Left ventricle myocardium inferior (tissue), 1 donor: ENCODE data around the gene C7orf25. TPM values are rescaled to one million over a fixed set of nuclear protein-coding genes. Genes with fewer than 3 reads are reported as not detected.

Source experiments
- DNase-seq: peaks from one replicate; pipeline ENCODE4 v3.0.0-alpha.2; 2020
- H3K27ac ChIP-seq: fragments of 200-600 bp; replicated peaks from 2 replicates; pipeline ENCODE4 v1.8.0; 2021
- H3K27me3 ChIP-seq: fragments of 200-600 bp; 2 replicates; pipeline ENCODE4 v1.8.0; 2021; ENCODE audit warnings: low read depth
- H3K36me3 ChIP-seq: fragments of 200-600 bp; 2 replicates; pipeline ENCODE4 v1.8.0; 2021
- H3K4me1 ChIP-seq: fragments of 200-600 bp; 2 replicates; pipeline ENCODE4 v1.8.0; 2021
- H3K4me3 ChIP-seq: fragments of 200-600 bp; 2 replicates; pipeline ENCODE4 v1.8.0; 2021; ENCODE audit warnings: mild to moderate bottlenecking, moderate library complexity
- H3K9me3 ChIP-seq: fragments of 200-600 bp; replicated peaks from 2 replicates; pipeline ENCODE4 v1.8.0; 2021
- CTCF ChIP-seq: fragments of 200-600 bp; IDR thresholded peaks from 2 replicates; pipeline ENCODE4 v1.8.0; 2021; ENCODE audit warnings: antibody characterized with exemption, mild to moderate bottlenecking, borderline replicate concordance
- intact Hi-C: fragments of 100-400 bp; cut with micrococcal nuclease; formaldehyde crosslinking; loops from one replicate; pipeline ENCODE4 v1.11.0; 2022
- total RNA-seq: library from RNA; stranded (reverse); fragmentation: NEBNext Ultra II Directional; extraction: Animal tissue kit (Norgen Biotek cat#: 25700); gene quantifications from one replicate; pipeline ENCODE4 v1.2.1, GENCODE V29; 2021
- donor health status: DM: no; HTN: yes; CAD: no; lungs with severe emphysema.

The C7orf25 gene
- total RNA-seq, 1 donor from 2014 or later = 4.9 TPM

DNA sequence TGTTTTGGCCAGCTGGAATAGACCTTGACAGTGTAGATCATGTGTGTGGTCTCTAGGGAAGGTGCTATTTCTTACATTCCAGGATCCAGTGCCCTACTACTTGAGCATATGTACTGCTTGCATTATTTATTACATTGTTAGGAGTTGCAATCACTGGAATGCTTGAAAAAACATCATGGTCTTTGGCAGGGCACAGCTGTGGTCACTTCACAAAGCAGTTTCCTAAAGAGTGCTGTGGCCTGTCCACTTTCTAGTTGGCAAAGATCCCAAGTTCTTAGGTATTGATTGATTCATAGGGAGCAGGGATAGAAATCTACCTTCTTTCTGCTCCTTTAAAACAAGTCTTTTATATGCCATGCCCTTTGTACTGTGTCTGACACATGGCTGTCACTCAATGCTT is 4.6 kb downstream of the C7orf25 start:
- peaks cover 33% of the 10 kb centered on the region for H3K4me1 ChIP-seq
- H3K27ac ChIP-seq = no peak overlapping the region
- no peak for DNase-seq
- intact Hi-C loops = no loop called here
- no peaks in the 10 kb centered on the region for H3K36me3 ChIP-seq
- H3K27me3 ChIP-seq = no peaks in the 10 kb centered on the region
- H3K9me3 ChIP-seq = no peaks in the 10 kb centered on the region
- TF ChIP-seq CTCF = no peak
- no peak overlapping the region for H3K4me3 ChIP-seq

DNA sequence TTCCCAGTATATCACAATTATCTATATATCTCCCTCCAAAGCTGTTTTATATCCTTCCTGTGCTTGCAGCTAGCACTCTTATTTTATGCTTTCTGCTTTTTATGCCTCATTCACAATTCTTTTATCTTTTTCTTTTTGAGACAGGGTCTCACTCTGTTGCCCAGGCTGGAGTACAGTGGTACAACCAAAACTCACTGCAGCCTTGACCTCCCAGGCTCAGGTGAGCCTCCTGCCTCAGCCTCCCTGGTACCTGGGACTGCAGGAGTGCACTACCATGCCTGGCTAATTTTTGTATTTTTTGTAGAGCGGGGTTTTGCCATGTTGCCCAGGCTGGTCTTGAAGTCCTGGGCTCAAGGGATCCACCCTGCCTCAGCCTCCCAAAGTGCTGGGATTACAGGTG is 5.7 kb downstream of the C7orf25 start:
- Histone ChIP-seq H3K9me3 (no peaks in the 10 kb centered on the region), H3K4me1 (peaks cover 25% of the 10 kb centered on the region), H3K4me3 (no peak overlapping the region), H3K27me3 (no peaks in the 10 kb centered on the region), H3K36me3 (no peaks in the 10 kb centered on the region), H3K27ac (no peak overlapping the region)
- DNase-seq = no peak
- no peak for TF ChIP-seq CTCF
- intact Hi-C loops = no loop called here

- Histone ChIP-seq H3K27ac (no peak overlapping the region), H3K27me3 (no peaks in the 10 kb centered on the region), H3K36me3 (no peaks in the 10 kb centered on the region), H3K9me3 (no peaks in the 10 kb centered on the region), H3K4me1 (no peaks in the 10 kb centered on the region), H3K4me3 (no peak overlapping the region)
- intact Hi-C loops = no loop called here
- no peak for DNase-seq
- TF ChIP-seq CTCF = no peak
These were observed 9.5 kb downstream of the C7orf25 start for GRCh38 chr7:42902331-42902730.

DNA sequence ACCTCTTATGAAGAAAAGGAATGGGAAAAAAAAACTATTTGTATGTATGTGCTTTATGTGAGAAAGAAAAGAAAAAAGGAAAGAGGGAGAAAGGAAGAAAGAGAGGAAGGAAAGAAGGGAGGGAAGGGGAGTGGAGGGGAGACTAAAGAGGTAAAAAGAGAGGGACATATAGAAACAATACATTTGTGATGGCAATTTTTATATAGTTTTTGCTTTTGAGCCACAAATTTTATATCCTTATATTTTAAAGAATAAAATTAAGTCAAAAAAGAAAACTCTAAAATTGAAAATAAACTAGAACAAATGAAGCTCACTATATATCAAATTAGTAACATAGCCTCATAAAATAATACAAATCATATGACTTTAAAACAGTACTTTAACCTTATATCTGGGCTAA is 11.0 kb downstream of the C7orf25 start:
- H3K27ac ChIP-seq = no peak overlapping the region
- H3K9me3 ChIP-seq = no peaks in the 10 kb centered on the region
- TF ChIP-seq CTCF = no peak
- no peaks in the 10 kb centered on the region for H3K36me3 ChIP-seq
- H3K4me1 ChIP-seq = no peaks in the 10 kb centered on the region
- H3K4me3 ChIP-seq = no peak overlapping the region
- no peak for DNase-seq
- intact Hi-C loops = no loop called here
- no peaks in the 10 kb centered on the region for H3K27me3 ChIP-seq

DNA sequence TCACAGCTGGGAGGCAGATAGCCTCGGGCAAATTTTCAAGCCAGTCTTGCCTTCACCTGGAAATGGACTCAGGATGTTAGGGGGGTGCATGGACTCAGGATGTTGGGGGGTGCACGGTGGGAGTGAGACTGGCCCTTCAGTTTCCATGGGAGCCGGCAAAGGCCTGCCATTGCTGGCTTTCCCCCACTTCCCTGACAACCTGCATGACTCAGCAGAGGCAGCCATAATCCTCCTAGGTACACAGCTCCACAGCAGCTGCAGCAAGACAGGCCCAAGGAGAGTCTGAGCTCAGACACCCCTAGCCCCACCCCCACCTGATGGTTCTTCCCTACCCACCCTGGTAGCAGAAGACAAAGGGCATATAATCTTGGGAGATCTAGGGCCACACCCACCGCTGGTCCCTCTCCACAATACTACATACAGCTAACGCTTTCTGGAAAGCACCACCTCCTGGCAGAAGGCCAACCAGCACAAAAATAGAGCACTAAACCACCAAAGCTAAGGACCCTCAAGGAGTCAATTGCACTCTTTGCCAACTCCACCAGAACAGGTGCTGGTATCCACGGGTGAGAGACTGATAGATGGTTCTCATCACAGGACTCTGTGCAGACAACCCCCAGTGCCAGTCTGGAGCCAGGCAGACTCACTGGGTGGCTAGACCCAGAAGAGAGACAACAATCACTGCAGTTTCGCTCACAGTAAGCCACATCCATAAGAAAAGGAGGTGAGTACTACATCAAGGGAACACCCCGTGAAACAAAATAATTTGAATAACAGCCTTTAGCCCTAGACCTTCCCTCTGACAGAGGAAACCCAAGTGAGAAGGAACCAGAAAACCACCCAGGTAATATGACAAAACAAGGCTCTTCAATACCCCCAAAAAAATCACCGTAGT is 18.3 kb downstream of the C7orf25 start:
- peaks cover 4% of the 10 kb centered on the region for H3K9me3 ChIP-seq
- peaks cover 12% of the 10 kb centered on the region for H3K4me1 ChIP-seq
- DNase-seq = no peak
- no peak overlapping the region for H3K4me3 ChIP-seq
- no peaks in the 10 kb centered on the region for H3K36me3 ChIP-seq
- H3K27me3 ChIP-seq = no peaks in the 10 kb centered on the region
- no peak for TF ChIP-seq CTCF
- H3K27ac ChIP-seq = no peak overlapping the region
- intact Hi-C loops = no loop called here
